Stimulated activated naive CD4-positive, alpha-beta T cell treated with Interleukin-2 at 50 U/mL for 16 hours (primary cell): ENCODE data around the gene PRKCE.

Experiments
- DNase-seq: peaks from one replicate; lab custom pipeline; 2025; lab: John Stamatoyannopoulos, UW

The PRKCE gene

DNA sequence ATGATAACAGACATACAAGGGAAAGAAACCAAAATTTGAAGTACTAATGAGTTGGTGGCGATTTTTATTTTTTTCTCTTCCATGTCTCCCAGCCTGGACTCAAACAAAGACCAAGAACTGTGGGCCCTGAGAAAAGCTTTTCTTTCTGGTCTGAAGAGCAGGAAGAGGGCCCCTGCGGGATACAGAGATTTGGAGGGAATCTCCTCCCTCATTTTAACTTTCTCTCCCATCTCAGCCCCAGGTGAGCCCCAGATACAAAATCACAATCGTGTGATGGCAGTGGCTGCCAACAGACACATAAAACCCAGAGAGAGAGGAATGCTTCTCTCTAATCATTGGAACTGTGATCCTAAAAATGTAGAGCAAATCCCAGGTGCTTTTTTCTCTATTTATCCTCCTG is 19.5 kb upstream of the PRKCE start:
- no peak for DNase-seq

DNA sequence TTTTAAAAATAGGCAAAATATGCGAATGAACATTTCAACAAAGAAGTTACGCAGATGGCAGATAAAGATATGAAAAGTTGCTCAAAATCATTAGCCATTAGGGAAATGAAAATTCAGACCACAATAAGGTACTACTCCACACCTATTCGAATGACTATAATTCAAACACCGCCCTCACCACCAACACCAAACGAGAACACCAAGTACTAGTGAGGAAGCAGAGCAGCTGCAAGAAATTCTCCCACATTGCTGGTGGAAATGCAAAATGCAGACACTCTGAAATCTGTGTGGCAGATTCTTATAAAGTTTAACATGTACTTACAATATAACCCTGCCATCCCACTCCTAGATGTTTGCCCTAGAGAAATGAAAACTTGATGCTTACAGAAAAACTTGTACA is 17.3 kb upstream of the PRKCE start:
- no peak for DNase-seq

DNA sequence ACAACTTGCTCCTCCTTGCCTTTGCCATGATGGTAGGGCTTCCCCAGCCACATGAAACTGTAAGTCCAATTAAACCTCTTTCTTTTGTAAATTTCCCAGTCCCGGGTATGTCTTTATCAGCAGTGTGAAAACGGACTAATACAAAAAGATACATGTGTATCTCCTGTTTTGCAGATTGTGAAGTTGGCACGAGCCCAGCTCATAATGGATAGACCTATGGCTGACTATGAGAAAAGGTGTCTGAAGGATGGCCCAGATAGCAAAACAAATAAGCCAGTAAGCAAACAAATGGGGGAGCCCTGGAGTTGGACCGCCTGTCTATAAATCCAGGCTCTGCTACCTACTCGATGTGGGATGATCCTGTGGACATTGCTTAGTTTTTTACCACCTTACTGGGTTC is 15.5 kb upstream of the PRKCE start:
- no peak for DNase-seq

DNA sequence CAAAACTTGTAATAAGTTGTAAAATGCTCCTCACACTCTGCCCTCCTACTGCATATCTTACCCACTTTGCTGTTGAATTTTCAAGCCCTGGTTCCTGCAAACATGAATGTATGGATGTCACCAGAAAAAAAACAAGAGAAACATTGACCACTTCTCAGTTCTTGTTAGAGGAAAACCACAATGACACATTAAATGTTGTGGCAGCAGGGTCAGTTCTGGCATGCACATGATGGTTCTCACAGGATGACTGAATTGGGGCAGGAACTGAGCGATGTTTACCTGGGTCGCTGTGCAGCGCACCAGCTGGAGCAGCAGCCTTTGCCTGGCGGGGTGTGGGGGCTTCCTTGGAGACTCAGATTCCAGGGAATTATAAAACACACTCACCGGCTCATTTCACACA is 14.0 kb upstream of the PRKCE start:
- no peak for DNase-seq

DNA sequence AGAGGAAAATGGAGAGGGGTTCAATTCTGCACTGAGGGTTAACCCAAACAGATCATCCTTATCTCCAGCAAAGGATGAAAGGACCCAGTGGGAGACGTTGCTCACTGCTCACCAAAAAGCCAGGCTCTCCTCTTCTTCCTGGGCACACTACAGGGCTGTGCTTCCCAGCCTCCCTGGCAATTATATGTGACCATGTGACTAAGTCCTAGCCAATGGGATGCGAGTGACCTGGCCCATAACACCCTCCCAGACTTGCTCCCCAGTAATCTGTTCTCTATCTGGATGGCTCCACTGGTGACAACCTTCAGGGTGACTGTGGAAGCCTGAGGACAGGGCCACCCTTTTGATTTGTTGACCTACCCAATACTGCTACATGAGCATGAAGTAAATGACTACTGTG is 10.9 kb upstream of the PRKCE start:
- no peak for DNase-seq

DNA sequence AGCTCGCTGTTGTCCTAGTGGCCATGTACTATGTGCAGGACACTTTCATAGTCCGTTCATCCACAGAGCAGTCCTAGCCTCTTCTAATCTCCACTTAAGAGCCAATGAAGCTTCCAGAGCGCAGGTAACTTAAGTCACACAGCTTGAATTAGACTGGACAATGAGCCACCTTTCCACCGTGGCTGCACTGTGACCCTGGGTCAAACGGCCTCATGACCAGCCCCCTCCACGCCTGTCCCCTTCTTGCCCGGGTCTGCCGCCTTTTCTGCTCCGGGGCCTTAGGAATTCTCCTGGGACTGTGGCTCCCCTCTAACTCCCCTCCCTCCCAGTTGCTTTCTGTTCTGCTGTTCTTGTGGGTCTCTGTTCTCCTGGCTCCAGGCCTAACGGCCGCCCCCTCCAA is 8.4 kb upstream of the PRKCE start:
- DNase-seq = no peak

DNA sequence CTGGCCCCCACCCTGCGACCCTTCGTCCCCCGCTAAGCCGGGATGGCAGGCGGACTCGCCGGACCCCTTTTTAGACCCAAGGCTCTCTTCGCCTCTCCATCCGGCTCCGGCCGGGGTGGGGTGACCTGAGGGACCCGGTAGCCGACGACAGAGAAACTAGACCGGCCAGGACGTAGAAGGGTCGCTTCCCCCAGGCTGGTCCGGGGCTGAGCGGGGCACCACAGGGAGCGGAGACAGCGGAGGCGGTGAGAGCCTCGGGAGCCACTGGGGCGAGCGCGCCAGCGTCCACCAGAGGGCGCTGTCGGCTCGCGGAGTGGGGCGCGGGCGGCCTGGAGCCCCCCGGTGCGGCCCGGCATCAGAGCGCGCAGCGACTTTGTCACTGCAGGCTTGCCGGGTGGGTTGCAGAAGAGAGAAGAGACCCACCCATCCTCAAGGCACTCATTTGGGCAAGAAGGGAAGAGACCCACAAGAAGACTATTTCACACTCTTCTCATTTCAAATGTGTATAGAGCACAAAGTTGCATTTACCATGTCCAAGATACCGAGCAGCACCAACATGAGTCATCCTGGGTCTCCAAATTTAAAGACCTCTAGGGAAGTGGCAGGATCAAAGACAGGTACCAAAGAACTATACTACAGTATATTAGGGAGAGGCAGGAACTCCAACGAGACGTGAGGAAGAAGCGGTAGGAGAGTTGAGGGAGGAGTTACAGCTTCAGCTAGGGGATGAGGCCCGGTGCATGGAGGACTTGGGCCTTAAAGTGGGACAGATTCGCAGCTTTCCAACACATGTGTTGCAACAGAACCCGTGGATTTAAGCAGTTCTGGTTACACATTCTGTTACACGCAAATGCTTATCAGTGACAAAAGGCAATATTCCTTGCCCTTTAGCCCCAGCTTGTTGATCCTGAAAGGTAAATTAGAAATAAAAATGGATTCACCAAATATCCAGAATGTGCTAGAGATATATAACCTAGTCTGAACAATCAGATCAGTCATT is 7.6 kb upstream of the PRKCE start:
- DNase-seq = peak; percentile 59

DNA sequence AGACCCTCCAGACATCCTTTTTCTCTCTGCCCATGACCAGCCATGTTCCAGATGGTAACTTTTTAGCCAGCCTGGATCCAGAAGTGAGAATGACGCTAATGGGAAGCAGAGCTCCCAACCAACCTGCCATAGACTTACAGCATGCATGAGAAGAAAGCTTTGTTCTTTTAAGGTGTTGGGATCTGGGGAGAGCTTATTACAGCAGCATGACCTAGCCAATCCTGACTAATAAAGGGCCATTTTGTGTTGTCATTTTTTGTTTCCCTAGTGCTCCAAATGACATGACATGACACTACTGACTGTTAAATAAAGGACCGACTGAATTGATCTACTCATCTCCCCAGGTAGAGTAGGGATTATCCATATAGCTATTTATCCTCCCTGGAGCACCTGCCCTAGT is 5.2 kb upstream of the PRKCE start:
- no peak for DNase-seq

DNA sequence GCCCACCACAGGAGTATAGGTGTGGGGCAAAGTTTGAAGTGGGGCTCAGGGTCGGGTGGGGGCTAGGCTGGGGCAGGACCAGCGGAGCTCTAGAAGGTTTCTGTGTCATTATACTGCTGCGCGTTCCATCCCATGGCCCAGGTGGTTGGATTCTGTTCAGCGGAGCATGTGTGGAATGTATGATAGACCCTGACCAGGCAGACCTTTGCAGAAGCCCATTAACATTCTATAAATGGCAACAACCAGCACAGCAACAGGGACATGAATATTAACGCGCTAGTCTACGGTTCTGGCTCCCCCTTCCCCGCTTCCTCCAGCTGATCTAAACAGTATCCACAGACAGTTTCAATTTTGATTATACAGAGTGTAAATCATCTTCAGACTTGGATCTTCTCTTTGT is 4.1 kb upstream of the PRKCE start:
- DNase-seq = no peak

DNA sequence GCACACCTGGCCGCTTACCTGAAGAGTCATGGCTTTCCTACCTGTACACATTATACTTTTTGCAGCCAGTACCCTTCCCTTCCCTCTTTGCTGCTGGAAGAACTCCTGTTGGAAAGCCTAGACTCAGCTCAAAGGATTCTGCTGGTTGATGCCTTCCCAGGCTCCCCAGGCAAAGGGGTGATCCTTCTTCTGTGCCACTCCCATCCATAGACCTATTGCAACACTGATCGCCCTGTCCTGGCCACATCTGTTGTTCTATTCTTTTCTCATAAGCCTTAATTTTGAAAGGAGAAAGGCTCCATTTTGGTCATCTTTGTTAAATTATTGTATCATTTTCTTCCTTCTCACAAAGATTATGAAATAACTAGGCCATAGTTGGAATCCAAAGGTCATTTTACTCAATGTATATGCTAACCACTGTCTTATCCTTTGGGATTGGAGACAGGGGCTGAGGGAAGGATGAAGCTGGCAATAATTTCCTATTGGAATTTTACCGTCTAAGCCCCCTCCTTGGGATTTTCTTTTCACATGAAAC is 3.4 kb upstream of the PRKCE start:
- no peak for DNase-seq

DNA sequence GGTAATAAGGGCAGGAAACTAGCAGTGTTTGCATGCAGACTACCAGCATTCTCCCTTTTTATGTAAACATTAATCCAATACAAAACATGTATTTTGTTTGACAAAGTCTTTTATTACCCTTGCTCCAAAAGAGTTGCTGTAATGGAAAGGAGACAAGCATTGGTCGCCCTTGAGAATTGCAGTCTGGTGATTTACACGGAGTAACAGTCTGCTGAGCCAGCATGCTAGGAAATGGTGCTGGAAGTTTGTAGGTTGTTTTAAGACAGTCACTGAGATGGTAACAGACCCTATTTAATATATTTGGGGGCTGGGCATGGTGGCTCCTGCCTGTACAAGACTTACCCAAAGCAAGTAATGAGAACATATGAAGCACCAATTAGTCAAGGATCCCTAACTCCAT is 2.8 kb upstream of the PRKCE start:
- no peak for DNase-seq

DNA sequence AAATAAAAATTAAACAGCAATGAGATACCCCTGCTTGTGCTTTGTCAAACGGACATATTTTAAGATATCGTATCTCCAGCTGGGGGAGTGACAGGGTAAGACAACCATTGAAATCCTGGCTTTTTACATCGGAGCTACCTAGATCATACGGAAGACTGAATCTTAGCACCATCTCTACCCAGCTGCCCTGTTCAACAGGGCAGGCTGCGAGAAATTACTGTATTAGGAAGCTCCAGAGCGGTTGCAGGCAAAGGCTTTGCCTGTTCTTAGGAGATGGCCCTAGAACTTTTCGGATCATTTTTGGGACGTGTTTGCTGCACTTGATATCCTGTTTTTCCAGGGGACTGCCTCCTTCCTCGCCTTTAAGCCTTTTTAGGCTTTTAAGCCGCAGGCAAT is 2.0 kb upstream of the PRKCE start:
- DNase-seq = no peak

DNA sequence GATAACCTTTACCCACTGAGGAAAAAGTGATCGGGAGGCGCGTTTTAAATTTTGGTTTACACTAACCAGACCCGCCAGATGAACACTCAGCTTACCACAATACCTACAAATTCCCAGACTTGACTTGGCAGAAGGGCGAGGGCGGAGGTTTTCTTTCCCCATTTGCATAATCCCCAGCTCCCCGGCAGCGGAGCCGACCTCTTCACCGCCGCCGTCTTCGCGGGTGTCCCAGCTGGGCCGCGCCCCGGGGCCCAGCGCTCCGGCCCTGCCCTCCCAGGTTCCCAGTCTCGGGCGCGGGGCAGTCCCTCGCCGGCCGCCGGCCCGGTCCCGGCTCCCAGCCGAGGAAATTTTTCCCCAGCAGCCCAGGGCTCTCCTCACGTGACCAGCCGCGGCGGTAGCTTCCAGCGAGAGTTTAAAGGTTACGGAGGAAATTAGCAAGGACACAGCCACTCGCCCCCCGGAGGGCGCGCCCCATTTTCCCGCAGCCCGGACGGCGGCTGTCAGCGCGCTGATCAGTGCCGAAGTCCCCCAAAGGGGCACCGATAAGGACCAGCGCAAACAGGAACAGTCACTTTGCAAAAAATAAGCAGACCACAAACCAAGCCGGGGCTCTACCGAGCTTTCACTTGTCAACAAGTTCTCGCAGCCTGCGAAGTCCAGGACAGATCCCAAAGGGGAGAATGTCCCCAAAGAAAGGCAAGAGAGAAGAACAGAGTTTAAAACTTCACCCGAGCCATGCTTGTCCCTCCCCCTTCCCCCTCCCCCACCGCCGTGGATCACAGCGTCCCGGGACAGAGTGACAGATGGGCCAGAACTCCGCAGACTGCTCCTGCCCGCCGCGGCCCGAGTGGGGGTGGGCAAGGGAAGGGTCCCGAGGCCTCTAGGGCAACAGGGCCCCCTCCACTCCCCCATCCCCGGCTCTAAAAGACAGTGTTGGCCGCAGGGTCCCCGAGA is 1.3 kb upstream of the PRKCE start:
- peak; percentile 46 for DNase-seq

DNA sequence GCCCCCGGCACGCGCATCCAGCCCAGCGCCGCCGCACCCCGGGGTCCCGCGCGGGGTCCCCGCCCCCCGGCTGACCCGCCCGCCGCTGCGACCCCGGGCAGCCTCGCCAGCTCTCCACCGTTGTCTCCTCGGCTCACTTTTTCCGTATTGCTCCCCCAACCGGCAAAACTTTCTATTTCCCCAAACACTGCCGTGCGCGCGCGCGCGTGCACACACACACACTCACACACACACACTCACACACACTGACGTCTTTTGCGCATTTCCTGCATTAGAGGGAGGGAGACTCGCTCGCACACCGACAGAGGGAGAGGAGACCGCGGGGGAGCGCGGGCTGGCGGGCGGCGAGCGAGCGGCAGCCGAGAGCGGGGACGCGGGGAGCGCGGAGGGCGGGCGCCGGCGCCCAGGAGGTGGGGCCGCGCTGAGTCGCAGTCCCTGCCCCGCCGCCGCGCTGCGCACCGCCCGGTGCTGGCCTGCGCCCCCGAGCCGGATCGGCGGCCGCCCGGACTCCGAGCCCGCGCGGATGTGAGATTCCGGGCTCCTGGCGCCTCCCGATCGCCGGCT is 542 bp upstream of the PRKCE start:
- DNase-seq = peak; percentile 80

DNA sequence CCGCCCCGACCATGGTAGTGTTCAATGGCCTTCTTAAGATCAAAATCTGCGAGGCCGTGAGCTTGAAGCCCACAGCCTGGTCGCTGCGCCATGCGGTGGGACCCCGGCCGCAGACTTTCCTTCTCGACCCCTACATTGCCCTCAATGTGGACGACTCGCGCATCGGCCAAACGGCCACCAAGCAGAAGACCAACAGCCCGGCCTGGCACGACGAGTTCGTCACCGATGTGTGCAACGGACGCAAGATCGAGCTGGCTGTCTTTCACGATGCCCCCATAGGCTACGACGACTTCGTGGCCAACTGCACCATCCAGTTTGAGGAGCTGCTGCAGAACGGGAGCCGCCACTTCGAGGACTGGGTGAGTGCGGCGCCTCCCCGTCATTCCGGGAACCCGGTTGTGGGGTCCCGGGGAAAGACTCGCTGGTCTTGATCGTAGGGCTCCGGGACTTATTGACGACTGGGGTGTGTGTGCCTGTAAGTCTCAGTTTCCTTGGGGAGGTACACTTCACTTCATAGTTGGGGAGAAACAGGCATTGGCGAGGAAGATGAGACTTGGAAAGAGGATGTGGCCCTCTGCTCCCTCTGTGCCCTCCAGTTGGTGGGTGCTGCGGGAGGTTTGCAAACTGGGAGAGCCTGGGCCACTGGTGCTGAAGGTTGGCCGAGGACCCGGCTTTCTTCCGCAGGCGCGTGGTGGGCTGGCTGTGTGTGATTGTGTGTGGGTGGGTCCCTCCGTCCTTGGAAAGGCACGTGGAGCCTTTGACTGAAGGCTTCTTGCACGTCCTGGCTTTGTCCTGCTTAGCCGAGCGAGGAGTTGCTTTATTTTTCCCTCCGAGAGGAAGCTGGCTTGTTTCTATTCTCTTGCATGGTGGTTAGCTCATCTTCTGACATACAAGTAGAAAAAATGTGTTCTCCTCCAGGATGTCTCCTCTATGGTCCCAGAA is 886 bp downstream of the PRKCE start:
- no peak for DNase-seq

DNA sequence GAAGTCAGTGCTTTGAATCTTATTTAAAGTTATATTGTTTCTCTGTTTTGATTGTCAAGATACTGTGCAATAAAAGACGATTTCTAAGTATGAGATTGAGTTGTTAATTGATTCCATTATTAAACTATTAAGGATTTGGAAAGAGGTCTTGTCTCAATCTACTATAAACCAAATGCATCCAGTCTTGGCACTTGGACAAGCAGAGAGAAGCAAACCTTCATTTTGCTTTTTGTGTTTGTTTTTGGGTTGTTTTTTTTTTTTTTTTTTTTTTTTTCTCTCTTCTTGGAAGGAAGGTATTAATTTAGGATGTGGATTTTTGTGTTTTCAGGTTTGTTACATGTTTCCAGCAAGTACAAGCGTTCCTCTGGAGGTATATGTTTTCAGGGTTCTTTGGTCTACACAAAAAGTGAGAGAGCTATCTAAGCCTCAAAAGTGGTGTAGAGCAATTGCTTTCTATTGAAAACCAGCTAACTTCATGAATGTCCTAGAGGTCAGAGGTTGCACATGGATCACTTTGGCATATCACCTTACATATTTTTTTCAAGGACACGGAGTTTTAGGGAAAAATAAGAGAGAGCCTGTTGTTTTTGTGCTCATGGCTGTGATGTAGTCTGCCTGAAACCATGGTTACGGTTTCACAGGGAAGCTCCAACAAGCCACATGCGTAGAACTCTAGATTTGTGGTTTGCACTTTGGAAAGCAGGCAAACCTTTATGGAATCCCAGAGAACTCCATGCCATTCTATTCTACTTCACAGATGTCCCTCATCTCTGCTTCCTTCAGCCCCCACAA is 1.8 kb downstream of the PRKCE start:
- no peak for DNase-seq

DNA sequence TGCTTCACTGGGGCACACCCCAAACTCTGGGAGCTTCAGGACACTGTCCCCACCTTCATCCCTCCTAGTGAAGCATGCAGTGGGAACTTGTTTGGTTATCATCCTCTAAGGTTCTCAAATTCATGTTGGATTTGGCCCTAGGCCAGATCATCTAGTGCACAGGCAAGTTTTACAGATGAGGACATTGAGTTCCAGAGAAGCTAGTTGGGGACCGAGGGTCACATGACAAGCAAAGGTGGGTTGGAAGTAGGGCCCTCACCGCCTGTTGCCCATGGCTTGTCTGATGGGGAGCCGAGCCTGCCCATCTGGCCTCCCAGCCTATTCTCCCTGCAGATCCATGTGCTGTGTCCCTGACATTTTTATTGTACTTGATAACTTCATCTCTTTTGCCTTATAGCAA is 2.8 kb downstream of the PRKCE start:
- no peak for DNase-seq

DNA sequence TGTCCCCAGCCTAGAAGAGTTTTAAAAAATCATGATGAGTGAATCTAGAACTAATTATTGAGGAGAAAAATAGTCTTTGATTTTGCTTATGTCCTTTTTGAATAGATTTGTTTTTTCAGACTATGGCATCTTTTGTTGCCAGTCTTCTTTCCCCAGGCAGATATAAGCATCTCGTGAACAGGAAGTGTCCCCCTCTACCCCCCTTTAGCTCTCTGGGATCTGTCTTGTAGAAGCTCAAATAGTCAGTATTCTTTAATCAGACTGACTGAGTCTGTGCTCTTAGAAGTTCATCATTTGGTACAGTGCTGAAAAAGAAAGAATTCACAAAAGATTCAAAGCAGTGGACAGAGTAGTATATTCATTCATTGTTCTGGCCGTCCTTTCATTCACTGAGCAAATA is 10.4 kb downstream of the PRKCE start:
- DNase-seq = no peak

DNA sequence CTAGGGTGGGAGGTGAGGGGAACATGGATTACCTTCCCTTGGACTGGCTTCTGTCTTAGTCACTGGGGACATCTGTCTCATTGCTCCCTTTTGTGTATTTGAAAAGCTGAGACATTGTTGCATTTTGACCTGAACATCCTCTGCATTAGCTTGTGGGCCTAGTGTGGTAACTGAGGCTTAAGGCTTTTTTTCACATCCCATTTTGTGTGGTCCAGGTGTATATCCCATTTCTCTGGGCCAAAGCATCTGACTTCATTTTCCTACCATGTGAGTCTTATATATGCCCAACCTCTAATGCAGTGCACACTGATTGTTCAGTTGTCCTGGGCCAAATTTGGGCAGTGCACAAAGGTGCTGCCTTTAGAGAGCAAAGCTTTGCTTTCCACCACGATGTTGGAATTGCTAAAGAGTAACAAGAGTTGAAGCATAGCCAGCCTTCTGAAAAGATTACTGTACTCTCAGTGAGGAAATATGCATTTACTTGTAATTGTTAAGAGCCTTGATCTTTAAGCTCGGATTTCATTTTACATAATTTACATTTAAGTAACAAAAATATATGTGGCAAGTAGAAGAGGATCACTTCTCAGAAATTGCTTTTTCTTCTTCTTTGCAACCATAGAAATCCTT is 13.3 kb downstream of the PRKCE start:
- DNase-seq = no peak

DNA sequence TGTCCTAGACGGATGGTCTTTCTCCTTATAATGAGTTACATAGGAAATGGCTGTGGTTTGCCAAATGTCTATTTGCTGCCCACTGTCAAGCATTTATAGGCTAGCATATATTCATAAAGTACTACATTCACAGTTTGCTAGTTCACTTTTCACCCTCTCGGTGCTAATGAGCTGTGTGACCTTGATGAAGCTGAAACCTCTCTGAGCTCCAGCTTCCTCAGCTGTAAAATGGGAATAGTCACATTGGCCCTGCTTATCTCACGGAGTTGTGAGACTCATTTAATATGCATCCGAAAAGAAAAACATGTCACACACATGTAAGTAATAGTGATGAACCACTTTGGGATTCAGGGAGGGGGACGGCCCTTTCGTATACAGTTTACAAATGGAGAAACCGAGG is 17.0 kb downstream of the PRKCE start:
- no peak for DNase-seq
